Mucosa of stomach (tissue), 1 donor: ENCODE data around the gene DDX27.
A peak's percentile ranks its signal among the peaks of the same experiment; 100 is the strongest.

Source experiments
- H3K27me3 ChIP-seq: one replicate; pipeline ENCODE4 v1.7.0; 2013; ENCODE audit warnings: mild to moderate bottlenecking, low read length; ENCODE audit not compliant: control insufficient read depth, insufficient read depth
- H3K36me3 ChIP-seq: one replicate; pipeline ENCODE4 v1.7.0; 2013; ENCODE audit warnings: low read length; ENCODE audit not compliant: control insufficient read depth, insufficient read depth
- H3K4me1 ChIP-seq: one replicate; pipeline ENCODE4 v1.7.0; 2013; ENCODE audit warnings: mild to moderate bottlenecking, low read length; ENCODE audit not compliant: control insufficient read depth, insufficient read depth
- H3K4me3 ChIP-seq: one replicate; pipeline ENCODE4 v1.7.0; 2013; ENCODE audit warnings: low read length
- H3K9ac ChIP-seq: one replicate; pipeline ENCODE4 v1.7.0; 2013; ENCODE audit warnings: mild to moderate bottlenecking, low read length, moderate library complexity
- H3K9me3 ChIP-seq: one replicate; pipeline ENCODE4 v1.7.0; 2013; ENCODE audit warnings: mild to moderate bottlenecking, low read length, moderate library complexity; ENCODE audit not compliant: control insufficient read depth
- donor health status: Pancreatic carcinoma.

Gene DDX27

GRCh38 chr20:49282584-49283171 is 63.5 kb downstream of the DDX27 start:
- Histone ChIP-seq H3K9ac (no peak overlapping the region), H3K27me3 (no peaks in the 10 kb centered on the region), H3K4me1 (peaks cover 11% of the 10 kb centered on the region), H3K36me3 (peaks cover 59% of the 10 kb centered on the region), H3K4me3 (no peak overlapping the region), H3K9me3 (peaks cover 62% of the 10 kb centered on the region)

- H3K9me3 ChIP-seq, result peaks cover 62% of the 10 kb centered on the region
- peaks cover 11% of the 10 kb centered on the region for H3K4me1 ChIP-seq
- no peak overlapping the region for H3K4me3 ChIP-seq
- H3K36me3 ChIP-seq, result peaks cover 63% of the 10 kb centered on the region
- H3K27me3 ChIP-seq, result no peaks in the 10 kb centered on the region
- H3K9ac ChIP-seq, result no peak overlapping the region
Observed at GRCh38 chr20:49283176-49283702, 64.0 kb downstream of the DDX27 start.

- Histone ChIP-seq H3K36me3 (peaks cover 66% of the 10 kb centered on the region), H3K9me3 (peaks cover 62% of the 10 kb centered on the region), H3K4me3 (no peak overlapping the region), H3K4me1 (peaks cover 15% of the 10 kb centered on the region), H3K27me3 (no peaks in the 10 kb centered on the region), H3K9ac (no peak overlapping the region)
Observed at GRCh38 chr20:49283703-49284625, 64.7 kb downstream of the DDX27 start.

GRCh38 chr20:49284818-49285217 is 65.6 kb downstream of the DDX27 start:
- Histone ChIP-seq H3K9ac (no peak overlapping the region), H3K9me3 (peaks cover 61% of the 10 kb centered on the region), H3K4me1 (peaks cover 8% of the 10 kb centered on the region), H3K4me3 (no peak overlapping the region), H3K36me3 (peaks cover 63% of the 10 kb centered on the region), H3K27me3 (no peaks in the 10 kb centered on the region)

GRCh38 chr20:49285233-49285668 is 66.0 kb downstream of the DDX27 start:
- peaks cover 61% of the 10 kb centered on the region for H3K36me3 ChIP-seq
- peaks cover 4% of the 10 kb centered on the region for H3K4me1 ChIP-seq
- no peaks in the 10 kb centered on the region for H3K27me3 ChIP-seq
- H3K9me3 ChIP-seq, result peaks cover 57% of the 10 kb centered on the region
- no peak overlapping the region for H3K9ac ChIP-seq
- no peak overlapping the region for H3K4me3 ChIP-seq

- Histone ChIP-seq H3K4me3 (no peak overlapping the region), H3K9ac (no peak overlapping the region), H3K4me1 (peaks cover 4% of the 10 kb centered on the region), H3K27me3 (no peaks in the 10 kb centered on the region), H3K36me3 (peaks cover 59% of the 10 kb centered on the region), H3K9me3 (peaks cover 50% of the 10 kb centered on the region)
Observed at GRCh38 chr20:49285813-49286494, 66.7 kb downstream of the DDX27 start.

GRCh38 chr20:49286689-49287551 is 67.7 kb downstream of the DDX27 start:
- Histone ChIP-seq H3K27me3 (no peaks in the 10 kb centered on the region), H3K36me3 (peaks cover 54% of the 10 kb centered on the region), H3K4me3 (peak overlapping the region; percentile 22), H3K9ac (no peak overlapping the region), H3K4me1 (peaks cover 4% of the 10 kb centered on the region), H3K9me3 (peaks cover 41% of the 10 kb centered on the region)

- H3K27me3 ChIP-seq, result no peaks in the 10 kb centered on the region
- H3K9me3 ChIP-seq, result peaks cover 33% of the 10 kb centered on the region
- H3K4me3 ChIP-seq, result peak overlapping the region; percentile 22
- H3K4me1 ChIP-seq, result peaks cover 4% of the 10 kb centered on the region
- no peak overlapping the region for H3K9ac ChIP-seq
- H3K36me3 ChIP-seq, result peaks cover 47% of the 10 kb centered on the region
Observed at GRCh38 chr20:49287555-49288249, 68.5 kb downstream of the DDX27 start.

- H3K9me3 ChIP-seq, result peaks cover 28% of the 10 kb centered on the region
- peaks cover 42% of the 10 kb centered on the region for H3K36me3 ChIP-seq
- no peak overlapping the region for H3K9ac ChIP-seq
- no peak overlapping the region for H3K4me3 ChIP-seq
- no peaks in the 10 kb centered on the region for H3K27me3 ChIP-seq
- H3K4me1 ChIP-seq, result peaks cover 4% of the 10 kb centered on the region
Observed at GRCh38 chr20:49288250-49288751, 69.1 kb downstream of the DDX27 start.

GRCh38 chr20:49288784-49289696 is 69.8 kb downstream of the DDX27 start:
- Histone ChIP-seq H3K36me3 (peaks cover 38% of the 10 kb centered on the region), H3K9me3 (peaks cover 28% of the 10 kb centered on the region), H3K9ac (no peak overlapping the region), H3K4me3 (no peak overlapping the region), H3K4me1 (peaks cover 4% of the 10 kb centered on the region), H3K27me3 (no peaks in the 10 kb centered on the region)
